Measurements from ENCODE around the gene RFX4. TPM values are rescaled to one million over a fixed set of nuclear protein-coding genes. Genes with fewer than 3 reads are reported as not detected.

Gene RFX4
- total and polyA plus RNA-seq, 9 of the 15 experiments (the other 6 are each of a cell fraction or from before 2014, with no cell fraction given): not detected

GRCh38 chr12:106759526-106760183 is 176.9 kb downstream of the RFX4 start:
- H3K4me3 ChIP-seq: no peak overlapping the region
- CTCF ChIA-PET (ENCODE audit: low intra/inter-chr PET ratio): no interaction called here

GRCh38 chr12:106760184-106760531 is 177.4 kb downstream of the RFX4 start:
- BruUV-seq (replicated peaks): no TSS peak
- H3K4me2 ChIP-seq (ENCODE audit: insufficient read depth, low read length): peak overlapping the region; percentile 19
- CTCF ChIA-PET (ENCODE audit: low intra/inter-chr PET ratio): no interaction called here

More at GRCh38 chr12:106759526-106760183, 176.9 kb downstream of the RFX4 start:
- H3K9ac ChIP-seq (ENCODE audit: insufficient read depth in 1 of 2, low read depth in 2 of 2, low read length in 2 of 2): no peak overlapping the region
- H3K27me3 ChIP-seq (ENCODE audit: control insufficient read depth in 2 of 2, insufficient read depth in 2 of 2, low read length in 2 of 2): no peaks in the 10 kb centered on the region; a peak in 1 of 5 replicates
- intact Hi-C loops (cut with micrococcal nuclease): no loop called here
- no peak for TF ChIP-seq PHTF2 (CRISPR knock-in tag; IDR thresholded peaks at IDR 0.05)
- TF ChIP-seq HMBOX1 (IDR thresholded peaks at IDR 0.05): no peak
- TF ChIP-seq RFX1 (IDR thresholded peaks at IDR 0.05): peak; percentile 17; the same call in 1 of the 2 replicates
- 45% methylated on average over 7 of the region's 7 CpGs for WGBS (ENCODE audit: insufficient coverage, low coverage, missing lambda C conversion rate)
- ATAC-seq: no peak
- POLR2A ChIA-PET: no interaction called here
- H2AFZ ChIP-seq (ENCODE audit: low read depth, low read length): peak overlapping the region; percentile 81
- no peaks in the 10 kb centered on the region for H3K9me3 ChIP-seq (replicated peaks; ENCODE audit: control insufficient read depth, insufficient read depth, low read depth, low read length)
- H3K4me2 ChIP-seq (ENCODE audit: insufficient read depth, low read length): peak overlapping the region; percentile 19; the same call in 1 of the 2 replicates
- no peak overlapping the region for H3K27ac ChIP-seq (ENCODE audit: extremely low read depth, low read depth, low read length)
- in situ Hi-C loops (cut with MboI): no loop called here
- H3K4me1 ChIP-seq (replicated peaks in 1 of 2; ENCODE audit: control insufficient read depth in 2 of 2, insufficient read depth in 2 of 2, low read length in 2 of 2): peaks cover 0 to 10% of the 10 kb centered on the region in 2 experiments; a peak in 2 of 5 replicates
- H4K20me1 ChIP-seq (replicated peaks; ENCODE audit: control insufficient read depth, insufficient read depth, low read length): no peaks in the 10 kb centered on the region
- FAIRE-seq: no peak
- no peaks in the 10 kb centered on the region for H3K9me1 ChIP-seq (ENCODE audit: control insufficient read depth, insufficient read depth, low read length)
- no peaks in the 10 kb centered on the region for H3K79me2 ChIP-seq (ENCODE audit: control insufficient read depth, insufficient read depth, low read length)
- H3K36me3 ChIP-seq (ENCODE audit: control insufficient read depth, insufficient read depth, low read length): no peaks in the 10 kb centered on the region
- no peak for DNase-seq (ENCODE audit: extremely low read depth in 1 of 4, low spot score in 3 of 4)
- no TSS peak for BruUV-seq (replicated peaks)

More at GRCh38 chr12:106760184-106760531, 177.4 kb downstream of the RFX4 start:
- TF ChIP-seq DACH1 (IDR thresholded peaks at IDR 0.05; ENCODE audit: partially characterized antibody) (no peak), TSC22D4 (tag; IDR thresholded peaks at IDR 0.05) (no peak), MAFF (IDR thresholded peaks at IDR 0.05; ENCODE audit: low read length) (no peak)
- H3K9ac ChIP-seq (ENCODE audit: insufficient read depth in 1 of 2, low read depth in 2 of 2, low read length in 2 of 2): no peak overlapping the region
- H3K4me3 ChIP-seq: no peak overlapping the region
- no peaks in the 10 kb centered on the region for H3K79me2 ChIP-seq (ENCODE audit: control insufficient read depth, insufficient read depth, low read length)
- ATAC-seq (peak; percentile 64; the same call in 1 of the 3 replicates), FAIRE-seq (peak; percentile 26), DNase-seq (ENCODE audit: extremely low read depth in 1 of 4, low spot score in 3 of 4) (no peak)
- POLR2A ChIA-PET: no interaction called here
- intact Hi-C loops (cut with micrococcal nuclease): no loop called here
- 14% methylated on average over 2 of the region's 2 CpGs for WGBS (ENCODE audit: insufficient coverage, low coverage, missing lambda C conversion rate)
- H3K27me3 ChIP-seq (ENCODE audit: control insufficient read depth in 2 of 2, insufficient read depth in 2 of 2, low read length in 2 of 2): no peaks in the 10 kb centered on the region; a peak in 1 of 5 replicates
- no peaks in the 10 kb centered on the region for H3K9me3 ChIP-seq (replicated peaks; ENCODE audit: control insufficient read depth, insufficient read depth, low read depth, low read length)
- H3K4me1 ChIP-seq (replicated peaks in 1 of 2; ENCODE audit: control insufficient read depth in 2 of 2, insufficient read depth in 2 of 2, low read length in 2 of 2): peaks cover 0 to 10% of the 10 kb centered on the region in 2 experiments; a peak in 2 of 5 replicates
- H3K36me3 ChIP-seq (ENCODE audit: control insufficient read depth, insufficient read depth, low read length): no peaks in the 10 kb centered on the region
- H2AFZ ChIP-seq (ENCODE audit: low read depth, low read length): peak overlapping the region; percentile 81
- no peak overlapping the region for H3K27ac ChIP-seq (ENCODE audit: extremely low read depth, low read depth, low read length)
- no peaks in the 10 kb centered on the region for H4K20me1 ChIP-seq (replicated peaks; ENCODE audit: control insufficient read depth, insufficient read depth, low read length)
- no peaks in the 10 kb centered on the region for H3K9me1 ChIP-seq (ENCODE audit: control insufficient read depth, insufficient read depth, low read length)
- in situ Hi-C loops (cut with MboI): no loop called here
